Small intestine (tissue), 7 donors: ENCODE results near the gene NSRP1. TPM values are rescaled to one million over a fixed set of nuclear protein-coding genes. Genes with fewer than 3 reads are reported as not detected.

Experiments used
- DNase-seq, 2 donors: peaks; one replicate each; pipeline versions ENCODE4 v3.0.0 to v3.0.0-alpha.2; 2013
- FAIRE-seq: peaks from 2 replicates; lab custom pipeline; 2012; peaks lifted over from hg19 to GRCh38; lab: Jason Lieb, UNC
- H3K27ac ChIP-seq, 3 donors: one replicate each; pipeline ENCODE4 v1.5.1; 2013; ENCODE audit warnings: low read length in 2 of 3, mild to moderate bottlenecking in 2 of 3, control low read depth in 1 of 3, inconsistent platforms in 1 of 3, low read depth in 1 of 3, moderate library complexity in 1 of 3
- H3K27me3 ChIP-seq, 3 donors: one replicate each; pipeline ENCODE4 v1.6.1; 2013; ENCODE audit warnings: low read length in 3 of 3, inconsistent platforms in 1 of 3; ENCODE audit not compliant: control insufficient read depth in 3 of 3, insufficient read depth in 3 of 3
- H3K36me3 ChIP-seq, 3 donors: one replicate each; pipeline ENCODE4 v1.6.1; 2013; ENCODE audit warnings: low read length in 3 of 3, inconsistent platforms in 1 of 3, low read depth in 1 of 3, mild to moderate bottlenecking in 1 of 3, moderate library complexity in 1 of 3; ENCODE audit not compliant: control insufficient read depth in 3 of 3, insufficient read depth in 2 of 3
- H3K4me1 ChIP-seq, 3 donors: one replicate each; pipeline ENCODE4 v1.6.1; 2013; ENCODE audit warnings: low read length in 2 of 3, inconsistent platforms in 1 of 3, low read depth in 1 of 3, mild to moderate bottlenecking in 1 of 3, moderate library complexity in 1 of 3; ENCODE audit not compliant: control insufficient read depth in 3 of 3, insufficient read depth in 2 of 3
- H3K4me3 ChIP-seq, 3 donors: one replicate each; pipeline ENCODE4 v1.5.1; 2013; ENCODE audit warnings: low read length in 3 of 3, control low read depth in 1 of 3, inconsistent platforms in 1 of 3, low read depth in 1 of 3, mild to moderate bottlenecking in 1 of 3, moderate library complexity in 1 of 3
- H3K9me3 ChIP-seq, 2 donors: one replicate each; pipeline ENCODE4 v1.6.1; 2013; ENCODE audit warnings: low read depth in 1 of 2, low read length in 1 of 2; ENCODE audit not compliant: control insufficient read depth in 2 of 2, insufficient read depth in 1 of 2
- WGBS, 3 donors: extraction: QIAGEN DNeasy Blood & Tissue Kit; methylation state at CpG; one replicate each; pipeline ENCODE4 v1.1.7; 2013; 5-methylcytosine and 5-hydroxymethylcytosine counted together
- polyA plus RNA-seq, 4 donors: library from polyadenylated mRNA; stranded (reverse) in 3 of 4; unstranded in 1 of 4; fragments of 200-250 nt in 3 of 4; fragments of 120-200 nt in 1 of 4; gene quantifications; one replicate each; pipeline versions ENCODE4 v1.2.1 to v1.2.3, GENCODE V29; 2013
- donor health status: healthy with polysubstance abuse.
- donor health status: control.
- donor health status: control.
- donor health status: Bipolar disorder and iron deficiency.
- donor health status: healthy.

The NSRP1 gene
- polyA plus RNA-seq, 4 donors: 22.1 to 30.0 (median 26.4) TPM

- peaks cover 0 to 22% (median 4%) of the 10 kb centered on the region in 3 donors for H3K36me3 ChIP-seq
- H3K27ac ChIP-seq: no peak overlapping the region
- 60 to 87% (median 67%) methylated on average over 2 of the region's 2 CpGs for WGBS, 3 donors
- no peak for DNase-seq
- H3K4me1 ChIP-seq: peaks cover 0 to 2% (median 0%) of the 10 kb centered on the region in 3 donors
- no peak for FAIRE-seq
- H3K9me3 ChIP-seq: no peaks in the 10 kb centered on the region
- no peak overlapping the region for H3K4me3 ChIP-seq
- no peaks in the 10 kb centered on the region for H3K27me3 ChIP-seq
Observed at GRCh38 chr17:30173649-30174048, 57.0 kb downstream of the NSRP1 start.

GRCh38 chr17:30174556-30174955 lies 57.9 kb downstream of the NSRP1 start:
- H3K4me1 ChIP-seq: peaks cover 0 to 2% (median 0%) of the 10 kb centered on the region in 3 donors
- peaks cover 0 to 22% (median 4%) of the 10 kb centered on the region in 3 donors for H3K36me3 ChIP-seq
- no peaks in the 10 kb centered on the region for H3K9me3 ChIP-seq
- WGBS, 3 donors: 89 to 98% (median 93%) methylated on average over 1 of the region's 1 CpG
- no peak for FAIRE-seq
- no peaks in the 10 kb centered on the region for H3K27me3 ChIP-seq
- H3K4me3 ChIP-seq: no peak overlapping the region
- DNase-seq: no peak
- H3K27ac ChIP-seq: no peak overlapping the region

DNA sequence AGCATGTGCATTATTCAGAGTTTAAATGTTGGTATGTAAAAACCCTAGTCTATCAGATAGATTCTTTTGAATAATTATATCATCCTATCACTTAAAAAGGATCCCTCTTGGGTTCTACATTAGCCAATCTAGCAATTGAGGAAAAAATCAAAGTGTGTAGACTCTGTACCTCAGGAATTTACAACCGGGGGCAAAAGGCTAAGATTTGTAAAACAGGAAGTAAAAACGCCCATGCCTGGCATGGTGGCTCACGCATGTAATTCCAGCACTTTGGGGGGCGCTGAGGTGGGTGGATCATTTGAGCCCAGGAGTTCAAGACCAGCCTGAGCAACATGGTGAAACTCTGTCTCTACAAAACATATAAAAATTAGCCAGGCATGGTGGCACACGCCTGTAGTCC lies 60.2 kb downstream of the NSRP1 start:
- Histone ChIP-seq H3K27me3 (no peaks in the 10 kb centered on the region), H3K4me1 (no peaks in the 10 kb centered on the region), H3K4me3 (no peak overlapping the region), H3K27ac (peak overlapping the region in 1 of 3 donors; percentile 45), H3K36me3 (peaks cover 4 to 33% (median 5%) of the 10 kb centered on the region in 3 donors), H3K9me3 (no peaks in the 10 kb centered on the region)
- WGBS, 3 donors: 54 to 74% (median 64%) methylated on average over 5 of the region's 5 CpGs
- peak; percentile 58 to 81 for DNase-seq
- no peak for FAIRE-seq

GRCh38 chr17:30186761-30187160 lies 70.1 kb downstream of the NSRP1 start:
- no peak overlapping the region for H3K27ac ChIP-seq
- peaks cover 9 to 18% (median 13%) of the 10 kb centered on the region in 3 donors for H3K36me3 ChIP-seq
- FAIRE-seq: no peak

DNA sequence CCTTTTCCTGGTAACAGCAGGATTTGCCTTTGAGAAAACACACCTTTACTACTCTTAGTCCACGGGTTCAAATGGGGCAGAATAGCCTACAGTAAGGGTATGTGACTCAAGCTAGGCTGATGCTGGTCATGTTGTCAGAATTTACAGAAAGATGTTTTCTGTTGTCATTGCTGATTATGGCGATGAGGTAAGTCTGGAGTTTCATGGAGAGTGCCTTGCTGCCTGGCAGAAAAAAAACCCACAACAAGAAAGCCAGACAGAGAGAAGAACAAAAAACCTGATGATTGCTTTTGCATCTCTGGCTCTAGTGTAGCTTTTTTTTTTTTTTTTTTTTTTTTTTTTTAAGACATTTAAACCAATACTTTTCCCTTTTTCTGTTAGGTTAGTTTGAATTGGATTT lies 71.0 kb downstream of the NSRP1 start:
- FAIRE-seq (no peak), DNase-seq (no peak)
- Histone ChIP-seq H3K4me3 (no peak overlapping the region), H3K27me3 (no peaks in the 10 kb centered on the region), H3K9me3 (no peaks in the 10 kb centered on the region), H3K4me1 (no peaks in the 10 kb centered on the region), H3K27ac (no peak overlapping the region), H3K36me3 (peaks cover 7 to 13% (median 11%) of the 10 kb centered on the region in 3 donors)
- WGBS, 3 donors: 89 to 91% (median 90%) methylated on average over 2 of the region's 2 CpGs

More at GRCh38 chr17:30186761-30187160, 70.1 kb downstream of the NSRP1 start:
- no peak for DNase-seq
- Histone ChIP-seq H3K4me3 (no peak overlapping the region), H3K4me1 (no peaks in the 10 kb centered on the region), H3K9me3 (no peaks in the 10 kb centered on the region), H3K27me3 (no peaks in the 10 kb centered on the region)
- WGBS, 3 donors: 91 to 98% (median 95%) methylated on average over 1 of the region's 1 CpG

GRCh38 chr17:30188211-30188939 lies 71.8 kb downstream of the NSRP1 start:
- Histone ChIP-seq H3K27ac (no peak overlapping the region), H3K36me3 (peaks cover 7 to 13% (median 10%) of the 10 kb centered on the region in 3 donors), H3K27me3 (no peaks in the 10 kb centered on the region), H3K4me3 (no peak overlapping the region), H3K9me3 (no peaks in the 10 kb centered on the region), H3K4me1 (no peaks in the 10 kb centered on the region)
- DNase-seq: no peak
- no peak for FAIRE-seq
- WGBS, 3 donors: 96 to 98% (median 96%) methylated on average over 5 of the region's 5 CpGs

DNA sequence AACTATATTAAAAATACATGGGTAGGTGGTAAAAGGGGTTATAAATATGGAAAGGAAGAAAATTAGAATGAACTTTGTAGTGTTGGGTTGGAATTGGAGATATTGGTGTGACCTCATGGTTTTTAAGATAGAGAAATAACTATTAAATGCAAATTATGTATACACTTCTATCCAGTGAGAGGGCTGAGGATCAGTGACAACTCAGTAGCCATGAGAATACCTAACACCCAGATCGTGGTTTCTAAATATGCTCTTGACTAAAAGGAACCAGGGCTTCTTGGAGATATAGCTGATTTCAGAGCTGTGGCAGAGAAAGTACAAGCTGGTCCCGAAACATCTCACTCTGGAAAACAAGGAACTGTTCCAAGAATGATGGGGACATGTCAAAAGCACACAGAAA lies 74.5 kb downstream of the NSRP1 start:
- peaks cover 0 to under 1% (median under 1%) of the 10 kb centered on the region in 3 donors for H3K36me3 ChIP-seq
- no peaks in the 10 kb centered on the region for H3K9me3 ChIP-seq
- no peaks in the 10 kb centered on the region for H3K27me3 ChIP-seq
- H3K4me3 ChIP-seq: no peak overlapping the region
- 59 to 88% (median 75%) methylated on average over 2 of the region's 2 CpGs for WGBS, 3 donors
- FAIRE-seq (no peak), DNase-seq (no peak)
- no peaks in the 10 kb centered on the region for H3K4me1 ChIP-seq
- no peak overlapping the region for H3K27ac ChIP-seq

DNA sequence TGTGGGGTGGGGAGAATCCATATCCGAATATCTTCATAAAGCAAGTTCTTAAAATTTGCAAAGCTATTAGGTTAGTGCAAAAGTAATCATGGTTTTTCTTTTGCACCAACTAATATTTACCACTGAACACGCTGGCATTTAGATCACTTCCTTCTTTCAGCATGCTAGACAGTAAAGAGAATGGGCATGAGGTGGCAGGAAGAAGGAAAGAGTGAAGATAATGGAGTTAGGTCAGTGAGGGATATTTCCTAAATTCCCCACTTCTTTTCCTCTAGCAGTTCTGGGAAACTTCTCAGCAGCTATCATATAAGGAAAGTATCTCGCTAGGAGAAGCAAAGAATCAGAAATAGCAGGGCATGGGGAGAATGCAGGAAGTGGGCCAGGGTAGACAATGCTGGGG lies 79.9 kb downstream of the NSRP1 start:
- FAIRE-seq: no peak
- H3K4me1 ChIP-seq: no peaks in the 10 kb centered on the region
- WGBS, 3 donors: 82 to 84% (median 84%) methylated on average over 3 of the region's 3 CpGs

More for the DNA sequence above, 79.9 kb downstream of the NSRP1 start:
- no peaks in the 10 kb centered on the region for H3K27me3 ChIP-seq
- no peaks in the 10 kb centered on the region for H3K9me3 ChIP-seq
- DNase-seq: no peak
- no peak overlapping the region for H3K4me3 ChIP-seq
- no peak overlapping the region for H3K27ac ChIP-seq
- H3K36me3 ChIP-seq: peaks cover 0 to 5% (median 0%) of the 10 kb centered on the region in 3 donors
